ENCODE results near the gene MGA.

DNA sequence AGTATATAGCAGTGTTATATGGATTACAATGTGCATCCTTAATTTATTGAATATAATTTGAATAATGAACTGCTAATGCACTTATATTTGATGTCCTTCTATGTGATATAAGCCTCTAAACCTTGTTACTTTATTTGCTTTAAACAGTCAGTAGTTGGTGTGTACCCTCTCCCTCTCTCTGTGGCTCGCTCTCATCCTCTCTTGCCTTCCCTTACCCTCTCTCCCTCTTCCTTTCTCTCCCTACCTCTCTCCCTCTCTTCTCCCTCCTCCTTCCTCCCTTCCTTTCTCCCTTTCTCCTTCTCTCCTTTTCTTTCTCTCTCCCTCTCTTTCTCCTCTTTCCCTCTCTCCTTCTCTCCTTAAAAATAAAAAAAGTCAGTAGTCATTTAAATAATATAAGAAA, 28.9 kb downstream of the MGA start:
- TF ChIP-seq EZH2 (IDR thresholded peaks at IDR 0.05; ENCODE audit: insufficient read depth, poor library complexity, severe bottlenecking) (no peak), EZH2phosphoT487 (IDR thresholded peaks at IDR 0.05; ENCODE audit: insufficient read depth, low read depth) (no peak)
